ENCODE measurements around the gene AWAT1. TPM values are rescaled to one million over a fixed set of nuclear protein-coding genes. Genes with fewer than 3 reads are reported as not detected.
"Not testable (repeated sequence)": the region's sequence is repeated elsewhere in the genome, so short reads cannot be mapped to it uniquely, and the experiment has no call there.

Gene AWAT1
- total RNA-seq, 4 donors from 2014 or later, result not detected

- WGBS, 2 donors, result 79 to 94% methylated on average over 2 of the region's 2 CpGs
- no peak overlapping the region for H3K27ac ChIP-seq
- H3K27me3 ChIP-seq, result no peaks in the 10 kb centered on the region
- H3K36me3 ChIP-seq, result no peaks in the 10 kb centered on the region
- no peaks in the 10 kb centered on the region for H3K9me3 ChIP-seq
- DNase-seq (ENCODE audit: low spot score in 2 of 2), result no peak
- no peak for TF ChIP-seq POLR2A (IDR thresholded peaks at IDR 0.05)
- TF ChIP-seq EP300 (IDR thresholded peaks at IDR 0.05), result no peak
- no peak for TF ChIP-seq CTCF (IDR thresholded peaks at IDR 0.05)
- H3K4me3 ChIP-seq, result no peak overlapping the region
- no peaks in the 10 kb centered on the region for H3K4me1 ChIP-seq
Measured at GRCh38 chrX:70241501-70241900, 7.0 kb downstream of the AWAT1 start.

- not testable (repeated sequence) for H3K36me3 ChIP-seq; H3K9me3 ChIP-seq; DNase-seq (ENCODE audit: low spot score in 2 of 2); H3K27me3 ChIP-seq; H3K4me3 ChIP-seq; H3K4me1 ChIP-seq; H3K27ac ChIP-seq
- 76 to 87% methylated on average over 5 of the region's 5 CpGs for WGBS, 2 donors
Measured at GRCh38 chrX:70243601-70244000, 9.1 kb downstream of the AWAT1 start.

- Histone ChIP-seq H3K27ac (no peak overlapping the region), H3K27me3 (no peaks in the 10 kb centered on the region), H3K4me1 (no peaks in the 10 kb centered on the region), H3K9me3 (no peaks in the 10 kb centered on the region), H3K36me3 (no peaks in the 10 kb centered on the region), H3K4me3 (no peak overlapping the region)
- no peak for TF ChIP-seq POLR2A (IDR thresholded peaks at IDR 0.05)
- no peak for TF ChIP-seq CTCF (IDR thresholded peaks at IDR 0.05)
- TF ChIP-seq EP300 (IDR thresholded peaks at IDR 0.05), result no peak
- 69 to 75% methylated on average over 6 of the region's 6 CpGs for WGBS, 2 donors
- DNase-seq (ENCODE audit: low spot score in 2 of 2), result no peak
Measured at GRCh38 chrX:70244881-70245280, 10.4 kb downstream of the AWAT1 start.

GRCh38 chrX:70247252-70247651, 12.8 kb downstream of the AWAT1 start:
- WGBS, 2 donors, result 95 to 98% methylated on average over 2 of the region's 2 CpGs
- TF ChIP-seq EP300 (IDR thresholded peaks at IDR 0.05) (no peak), POLR2A (IDR thresholded peaks at IDR 0.05) (no peak), CTCF (IDR thresholded peaks at IDR 0.05) (no peak)
- Histone ChIP-seq H3K36me3 (no peaks in the 10 kb centered on the region), H3K27me3 (no peaks in the 10 kb centered on the region), H3K9me3 (no peaks in the 10 kb centered on the region), H3K27ac (no peak overlapping the region), H3K4me1 (no peaks in the 10 kb centered on the region), H3K4me3 (no peak overlapping the region)
- DNase-seq (ENCODE audit: low spot score in 2 of 2), result no peak

- Histone ChIP-seq H3K36me3 (no peaks in the 10 kb centered on the region), H3K9me3 (no peaks in the 10 kb centered on the region), H3K4me1 (no peaks in the 10 kb centered on the region), H3K4me3 (no peak overlapping the region), H3K27me3 (no peaks in the 10 kb centered on the region), H3K27ac (no peak overlapping the region)
- TF ChIP-seq CTCF (IDR thresholded peaks at IDR 0.05) (no peak), EP300 (IDR thresholded peaks at IDR 0.05) (no peak), POLR2A (IDR thresholded peaks at IDR 0.05) (no peak)
- WGBS, 2 donors, result 27 to 57% methylated on average over 2 of the region's 2 CpGs
- DNase-seq (ENCODE audit: low spot score in 2 of 2), result no peak
Measured at GRCh38 chrX:70252491-70252890, 18.0 kb downstream of the AWAT1 start.

GRCh38 chrX:70253377-70254062, 19.1 kb downstream of the AWAT1 start:
- 84 to 91% methylated on average over 3 of the region's 3 CpGs for WGBS, 2 donors
- H3K27me3 ChIP-seq, result no peaks in the 10 kb centered on the region

More at GRCh38 chrX:70253377-70254062, 19.1 kb downstream of the AWAT1 start:
- TF ChIP-seq EP300 (IDR thresholded peaks at IDR 0.05), result no peak
- no peak for TF ChIP-seq POLR2A (IDR thresholded peaks at IDR 0.05)
- TF ChIP-seq CTCF (IDR thresholded peaks at IDR 0.05), result no peak
- Histone ChIP-seq H3K4me3 (no peak overlapping the region), H3K27ac (no peak overlapping the region), H3K36me3 (no peaks in the 10 kb centered on the region), H3K9me3 (no peaks in the 10 kb centered on the region), H3K4me1 (no peaks in the 10 kb centered on the region)
- no peak for DNase-seq (ENCODE audit: low spot score in 2 of 2)

Data from tibial nerve (tissue), 4 donors.